ENCODE measurements around the gene AKT3. TPM values are rescaled to one million over a fixed set of nuclear protein-coding genes. Genes with fewer than 3 reads are reported as not detected.
A peak's percentile ranks its signal among the peaks of the same experiment; 100 is the strongest.

Gene AKT3
- total RNA-seq, 2 donors from 2014 or later: 46.0 to 85.8 TPM

- DNase-seq (ENCODE audit: low spot score) (no peak), ATAC-seq (ENCODE audit: insufficient number of reproducible peaks, low FRiP score, low read depth) (no peak)
- peaks cover 0 to 15% of the 10 kb centered on the region in 2 donors for H3K4me1 ChIP-seq (ENCODE audit: control insufficient read depth in 1 of 2, low read depth in 2 of 2)
- no peak overlapping the region for H3K27ac ChIP-seq
- TF ChIP-seq CTCF (IDR thresholded peaks at IDR 0.05): no peak
- no peak overlapping the region for H3K4me3 ChIP-seq
- no peaks in the 10 kb centered on the region for H3K36me3 ChIP-seq
- no peaks in the 10 kb centered on the region for H3K27me3 ChIP-seq (replicated peaks; ENCODE audit: insufficient read depth)
- no peaks in the 10 kb centered on the region for H3K9me3 ChIP-seq
Measured at GRCh38 chr1:243474136-243474881, 375.7 kb downstream of the AKT3 start.

- DNase-seq (ENCODE audit: low spot score) (no peak), ATAC-seq (ENCODE audit: insufficient number of reproducible peaks, low FRiP score, low read depth) (peak; percentile 16)
- Histone ChIP-seq H3K9me3 (no peaks in the 10 kb centered on the region), H3K27me3 (replicated peaks; ENCODE audit: insufficient read depth) (no peaks in the 10 kb centered on the region), H3K27ac (no peak overlapping the region), H3K4me3 (peak overlapping the region; percentile 58), H3K36me3 (no peaks in the 10 kb centered on the region), H3K4me1 (ENCODE audit: control insufficient read depth in 1 of 2, low read depth in 2 of 2) (peaks cover 0 to 15% of the 10 kb centered on the region in 2 donors)
- TF ChIP-seq CTCF (IDR thresholded peaks at IDR 0.05): no peak
Measured at GRCh38 chr1:243473227-243474135, 376.6 kb downstream of the AKT3 start.

GRCh38 chr1:243471754-243472745 is 378.0 kb downstream of the AKT3 start:
- Histone ChIP-seq H3K9me3 (no peaks in the 10 kb centered on the region), H3K4me1 (ENCODE audit: control insufficient read depth in 1 of 2, low read depth in 2 of 2) (peaks cover 0 to 15% of the 10 kb centered on the region in 2 donors), H3K4me3 (no peak overlapping the region), H3K27me3 (replicated peaks; ENCODE audit: insufficient read depth) (no peaks in the 10 kb centered on the region), H3K36me3 (peaks cover under 1% of the 10 kb centered on the region), H3K27ac (no peak overlapping the region)
- ATAC-seq (ENCODE audit: insufficient number of reproducible peaks, low FRiP score, low read depth) (no peak), DNase-seq (ENCODE audit: low spot score) (no peak)
- no peak for TF ChIP-seq CTCF (IDR thresholded peaks at IDR 0.05)

- Histone ChIP-seq H3K4me3 (no peak overlapping the region), H3K9me3 (no peaks in the 10 kb centered on the region), H3K27me3 (replicated peaks; ENCODE audit: insufficient read depth) (no peaks in the 10 kb centered on the region), H3K36me3 (peaks cover 3% of the 10 kb centered on the region), H3K27ac (no peak overlapping the region), H3K4me1 (ENCODE audit: control insufficient read depth in 1 of 2, low read depth in 2 of 2) (peaks cover 0 to 15% of the 10 kb centered on the region in 2 donors)
- TF ChIP-seq CTCF (IDR thresholded peaks at IDR 0.05): no peak
- ATAC-seq (ENCODE audit: insufficient number of reproducible peaks, low FRiP score, low read depth) (no peak), DNase-seq (ENCODE audit: low spot score) (no peak)
Measured at GRCh38 chr1:243471026-243471685, 378.9 kb downstream of the AKT3 start.

Data from thoracic aorta (tissue), 2 donors.